HEK293 (cell line): ENCODE results near the gene PTGFRN.

Experiments used
- CTCF ChIA-PET: fragments of 350-600 bp; formaldehyde crosslinking; extraction: SDS; loops from one replicate; lab custom pipeline; 2021; ENCODE audit warnings: antibody characterized with exemption; lab: Yijun Ruan, JAX
- POLR2A ChIA-PET: fragments of 300-600 bp; formaldehyde crosslinking; extraction: SDS; loops from one replicate; lab custom pipeline; 2020; ENCODE audit warnings: antibody characterized with exemption, inconsistent platforms; lab: Yijun Ruan, JAX
- H3K27ac ChIP-seq: fragments of 200-500 bp; sonication (Bioruptor generic); 2 replicates; pipeline ENCODE4 v1.5.1; 2014; ENCODE audit warnings: low read depth, low read length, control low read depth, inconsistent platforms; ENCODE audit errors: extremely low read depth
- H3K36me3 ChIP-seq, 2 experiments: fragments of 200-500 bp in 1 of 2; sonication (Bioruptor generic) in 1 of 2; 1 replicate in 1 of 2; 2 replicates in 1 of 2; pipeline ENCODE4 v1.5.1; 2014 to 2017; ENCODE audit warnings: inconsistent platforms in 2 of 2, low read length in 2 of 2; ENCODE audit not compliant: control insufficient read depth in 2 of 2, insufficient read depth in 1 of 2
- H3K4me1 ChIP-seq: fragments of 200-500 bp; sonication (Bioruptor generic); 2 replicates; pipeline ENCODE4 v1.5.1; 2014; ENCODE audit warnings: mild to moderate bottlenecking, low read length, inconsistent platforms; ENCODE audit not compliant: control insufficient read depth, insufficient read depth
- H3K4me3 ChIP-seq: 2 replicates; pipeline ENCODE4 v1.5.1; 2011; ENCODE audit warnings: low read depth, mild to moderate bottlenecking, control low read depth, low read length, moderate library complexity
- H3K9me3 ChIP-seq: fragments of 200-500 bp; sonication (Bioruptor generic); 2 replicates; pipeline ENCODE4 v1.5.1; 2014; ENCODE audit warnings: low read depth, low read length, inconsistent platforms; ENCODE audit not compliant: control insufficient read depth, insufficient read depth
- BCL11A ChIP-seq: fragments of 450-650 bp; formaldehyde crosslinking; IDR thresholded peaks from 2 replicates; pipeline ENCODE4 v1.5.1; 2016; ENCODE audit warnings: low read depth, missing biosample characterization, missing genetic modification characterization
- EGR2 ChIP-seq: fragments of 450-650 bp; formaldehyde crosslinking; IDR thresholded peaks from 2 replicates; pipeline ENCODE4 v1.5.1; 2016; ENCODE audit warnings: low read depth, missing biosample characterization, missing genetic modification characterization
- GLIS2 ChIP-seq: fragments of 450-650 bp; formaldehyde crosslinking; IDR thresholded peaks from 2 replicates; pipeline ENCODE4 v1.5.1; 2016; ENCODE audit warnings: missing biosample characterization, missing genetic modification characterization
- KLF16 ChIP-seq: fragments of 450-650 bp; formaldehyde crosslinking; IDR thresholded peaks from 2 replicates; pipeline ENCODE4 v1.5.1; 2017; ENCODE audit warnings: missing biosample characterization, missing genetic modification characterization
- MEIS1 ChIP-seq: sonication (generic); formaldehyde crosslinking; IDR thresholded peaks from 2 replicates; pipeline ENCODE4 v1.8.1; 2022; ENCODE audit warnings: missing genetic modification reagents, mild to moderate bottlenecking, borderline replicate concordance
- MZF1 ChIP-seq: fragments of 450-650 bp; formaldehyde crosslinking; IDR thresholded peaks from 2 replicates; pipeline ENCODE4 v1.5.1; 2017; ENCODE audit warnings: missing biosample characterization, missing genetic modification characterization, borderline replicate concordance
- OVOL3 ChIP-seq: fragments of 450-650 bp; formaldehyde crosslinking; IDR thresholded peaks from 2 replicates; pipeline ENCODE4 v1.5.1; 2016; ENCODE audit warnings: missing biosample characterization, missing genetic modification characterization
- PRDM1 ChIP-seq: fragments of 450-650 bp; formaldehyde crosslinking; IDR thresholded peaks from 2 replicates; pipeline ENCODE4; 2016; ENCODE audit warnings: missing biosample characterization, missing genetic modification characterization
- REPIN1 ChIP-seq: fragments of 450-650 bp; formaldehyde crosslinking; IDR thresholded peaks from 2 replicates; pipeline ENCODE4 v1.5.1; 2017; ENCODE audit warnings: missing biosample characterization, missing genetic modification characterization, low read depth
- REST ChIP-seq: fragments of 450-650 bp; formaldehyde crosslinking; IDR thresholded peaks from 2 replicates; pipeline ENCODE4 v1.5.1; 2016; ENCODE audit warnings: missing biosample characterization, missing genetic modification characterization
- SCRT2 ChIP-seq: fragments of 450-650 bp; formaldehyde crosslinking; IDR thresholded peaks from 2 replicates; pipeline ENCODE4 v1.5.1; 2016; ENCODE audit warnings: missing biosample characterization, missing genetic modification characterization
- SP7 ChIP-seq: fragments of 450-650 bp; formaldehyde crosslinking; IDR thresholded peaks from 2 replicates; pipeline ENCODE4 v1.5.1; 2016; ENCODE audit warnings: missing biosample characterization, missing genetic modification characterization
- TCF7L2 ChIP-seq: IDR thresholded peaks from 2 replicates; pipeline ENCODE4 v1.6.1; 2011; ENCODE audit warnings: low read depth, mild to moderate bottlenecking, inconsistent platforms, low read length, moderate library complexity, borderline replicate concordance
- ZFP69B ChIP-seq: fragments of 450-650 bp; formaldehyde crosslinking; IDR thresholded peaks from 2 replicates; pipeline ENCODE4 v1.5.1; 2016; ENCODE audit warnings: missing biosample characterization, missing genetic modification characterization
- ZNF19 ChIP-seq: fragments of 450-650 bp; formaldehyde crosslinking; IDR thresholded peaks from 2 replicates; pipeline ENCODE4; 2016; ENCODE audit warnings: missing biosample characterization, missing genetic modification characterization, low read depth
- ZNF266 ChIP-seq: fragments of 450-650 bp; formaldehyde crosslinking; IDR thresholded peaks from 2 replicates; pipeline ENCODE4 v1.5.1; 2016; ENCODE audit warnings: missing biosample characterization, missing genetic modification characterization, low read depth
- ZNF394 ChIP-seq: fragments of 450-650 bp; formaldehyde crosslinking; IDR thresholded peaks from 2 replicates; pipeline ENCODE4 v1.5.1; 2016; ENCODE audit warnings: missing biosample characterization, missing genetic modification characterization, mild to moderate bottlenecking, moderate library complexity, borderline replicate concordance
- ZNF423 ChIP-seq: fragments of 450-650 bp; formaldehyde crosslinking; IDR thresholded peaks from 2 replicates; pipeline ENCODE4 v1.5.1; 2016; ENCODE audit warnings: missing biosample characterization, missing genetic modification characterization
- ZNF426 ChIP-seq: fragments of 450-650 bp; formaldehyde crosslinking; IDR thresholded peaks from 2 replicates; pipeline ENCODE4 v1.5.1; 2017; ENCODE audit warnings: missing biosample characterization, missing genetic modification characterization, mild to moderate bottlenecking, inconsistent platforms, moderate library complexity
- ZNF548 ChIP-seq: fragments of 450-650 bp; formaldehyde crosslinking; IDR thresholded peaks from 2 replicates; pipeline ENCODE4 v1.5.1; 2016; ENCODE audit warnings: missing biosample characterization, missing genetic modification characterization
- ZNF549 ChIP-seq: fragments of 450-650 bp; IDR thresholded peaks from 2 replicates; pipeline ENCODE4 v1.5.1; 2018; ENCODE audit warnings: missing biosample characterization, missing genetic modification characterization, mild to moderate bottlenecking, inconsistent platforms, moderate library complexity
- ZNF624 ChIP-seq: fragments of 450-650 bp; formaldehyde crosslinking; IDR thresholded peaks from 2 replicates; pipeline ENCODE4 v1.5.1; 2017; ENCODE audit warnings: missing biosample characterization, missing genetic modification characterization
- ZNF701 ChIP-seq: fragments of 450-650 bp; formaldehyde crosslinking; IDR thresholded peaks from 2 replicates; pipeline ENCODE4 v1.5.1; 2016; ENCODE audit warnings: missing biosample characterization, missing genetic modification characterization
- ZNF830 ChIP-seq: fragments of 450-650 bp; IDR thresholded peaks from 2 replicates; pipeline ENCODE4 v1.5.0; 2018; ENCODE audit warnings: missing biosample characterization, missing genetic modification characterization, low read depth, mild to moderate bottlenecking, moderate library complexity
- ZSCAN4 ChIP-seq: fragments of 450-650 bp; formaldehyde crosslinking; IDR thresholded peaks from 2 replicates; pipeline ENCODE4 v1.5.1; 2017; ENCODE audit warnings: missing biosample characterization, missing genetic modification characterization
- TF ChIP-seq, protein P1 (sequence below): fragments of 450-650 bp; formaldehyde crosslinking; IDR thresholded peaks from 2 replicates; pipeline ENCODE4 v1.5.1; 2016; ENCODE audit warnings: missing biosample characterization, missing genetic modification characterization
- TF ChIP-seq, protein P2 (sequence below): fragments of 450-650 bp; formaldehyde crosslinking; IDR thresholded peaks from 2 replicates; pipeline ENCODE4 v1.5.1; 2017; ENCODE audit warnings: missing biosample characterization, missing genetic modification characterization

PTGFRN gene

DNA sequence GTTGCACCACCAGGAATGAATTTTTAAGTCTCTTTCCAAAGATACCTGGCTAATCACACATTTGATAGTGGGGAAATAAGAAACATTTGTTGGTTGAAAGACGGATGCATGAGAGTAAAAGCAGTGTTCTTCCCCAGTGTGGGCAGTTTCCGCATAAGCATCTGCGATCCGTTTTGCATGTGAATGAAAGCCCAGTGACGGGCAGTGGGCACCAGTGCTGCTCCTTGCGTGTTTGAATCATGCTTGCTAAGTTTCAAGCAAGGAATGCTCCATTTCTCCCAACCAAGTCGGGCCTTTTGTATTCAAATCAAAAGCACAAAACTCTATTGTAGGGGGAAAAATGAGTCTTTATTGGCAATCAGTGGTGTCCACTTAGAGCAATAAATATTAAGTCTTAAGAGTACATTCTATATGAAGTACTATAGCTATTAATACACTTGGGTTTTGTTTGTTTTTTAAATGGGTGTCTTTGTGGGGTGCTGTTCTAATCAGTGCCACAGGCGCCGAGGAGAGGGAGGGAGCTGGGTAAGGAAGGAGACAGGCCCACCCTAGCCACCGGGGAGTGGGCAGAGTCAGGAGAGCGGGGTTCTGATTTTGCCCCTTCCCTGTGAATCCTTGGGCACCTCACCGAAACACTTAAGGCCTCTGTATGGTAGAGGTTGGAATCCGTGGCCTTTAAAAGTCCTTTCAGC is 750 bp upstream of the PTGFRN start:
- CTCF ChIA-PET, result interaction anchor here (0.6 kb wide), 1 partner anchor 9 kb away, joined by 3 read pairs; no protein-coding TSS in a partner anchor
- H3K4me1 ChIP-seq, result peaks cover 5% of the 10 kb centered on the region; the same call in 1 of the 2 replicates
- peak overlapping the region; percentile 85 for H3K4me3 ChIP-seq
- no peaks in the 10 kb centered on the region for H3K36me3 ChIP-seq
- TF ChIP-seq REST (tag by site-specific recombination) (no peak), BCL11A (tag by site-specific recombination) (no peak), ZNF701 (tag by site-specific recombination) (no peak), ZNF426 (tag by site-specific recombination) (no peak), MEIS1 (CRISPR knock-in tag) (no peak), REPIN1 (tag by site-specific recombination) (no peak), EGR2 (tag by site-specific recombination) (no peak), ZNF19 (no peak), ZNF394 (no peak), ZNF830 (no peak), ZNF624 (tag by site-specific recombination) (no peak), KLF16 (tag by site-specific recombination) (no peak)
- TF ChIP-seq, protein P1, sequence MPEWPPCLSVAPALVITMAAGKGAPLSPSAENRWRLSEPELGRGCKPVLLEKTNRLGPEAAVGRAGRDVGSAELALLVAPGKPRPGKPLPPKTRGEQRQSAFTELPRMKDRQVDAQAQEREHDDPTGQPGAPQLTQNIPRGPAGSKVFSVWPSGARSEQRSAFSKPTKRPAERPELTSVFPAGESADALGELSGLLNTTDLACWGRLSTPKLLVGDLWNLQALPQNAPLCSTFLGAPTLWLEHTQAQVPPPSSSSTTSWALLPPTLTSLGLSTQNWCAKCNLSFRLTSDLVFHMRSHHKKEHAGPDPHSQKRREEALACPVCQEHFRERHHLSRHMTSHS (tag by site-specific recombination), result no peak
- TF ChIP-seq, protein P2, sequence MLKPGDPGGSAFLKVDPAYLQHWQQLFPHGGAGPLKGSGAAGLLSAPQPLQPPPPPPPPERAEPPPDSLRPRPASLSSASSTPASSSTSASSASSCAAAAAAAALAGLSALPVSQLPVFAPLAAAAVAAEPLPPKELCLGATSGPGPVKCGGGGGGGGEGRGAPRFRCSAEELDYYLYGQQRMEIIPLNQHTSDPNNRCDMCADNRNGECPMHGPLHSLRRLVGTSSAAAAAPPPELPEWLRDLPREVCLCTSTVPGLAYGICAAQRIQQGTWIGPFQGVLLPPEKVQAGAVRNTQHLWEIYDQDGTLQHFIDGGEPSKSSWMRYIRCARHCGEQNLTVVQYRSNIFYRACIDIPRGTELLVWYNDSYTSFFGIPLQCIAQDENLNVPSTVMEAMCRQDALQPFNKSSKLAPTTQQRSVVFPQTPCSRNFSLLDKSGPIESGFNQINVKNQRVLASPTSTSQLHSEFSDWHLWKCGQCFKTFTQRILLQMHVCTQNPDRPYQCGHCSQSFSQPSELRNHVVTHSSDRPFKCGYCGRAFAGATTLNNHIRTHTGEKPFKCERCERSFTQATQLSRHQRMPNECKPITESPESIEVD (tag by site-specific recombination), result no peak
- TF ChIP-seq, all 188 proteins: peak for 0
- Histone ChIP-seq H3K9me3 (no peaks in the 10 kb centered on the region), H3K27ac (peak overlapping the region; percentile 77; the same call in 1 of the 2 replicates)
- POLR2A ChIA-PET, result interaction anchor here (1.2 to 2.9 kb wide), 2 partner anchors 30 to 151 kb away, joined by 3 to 15 read pairs; partner anchors contain the start of gene TTF2

DNA sequence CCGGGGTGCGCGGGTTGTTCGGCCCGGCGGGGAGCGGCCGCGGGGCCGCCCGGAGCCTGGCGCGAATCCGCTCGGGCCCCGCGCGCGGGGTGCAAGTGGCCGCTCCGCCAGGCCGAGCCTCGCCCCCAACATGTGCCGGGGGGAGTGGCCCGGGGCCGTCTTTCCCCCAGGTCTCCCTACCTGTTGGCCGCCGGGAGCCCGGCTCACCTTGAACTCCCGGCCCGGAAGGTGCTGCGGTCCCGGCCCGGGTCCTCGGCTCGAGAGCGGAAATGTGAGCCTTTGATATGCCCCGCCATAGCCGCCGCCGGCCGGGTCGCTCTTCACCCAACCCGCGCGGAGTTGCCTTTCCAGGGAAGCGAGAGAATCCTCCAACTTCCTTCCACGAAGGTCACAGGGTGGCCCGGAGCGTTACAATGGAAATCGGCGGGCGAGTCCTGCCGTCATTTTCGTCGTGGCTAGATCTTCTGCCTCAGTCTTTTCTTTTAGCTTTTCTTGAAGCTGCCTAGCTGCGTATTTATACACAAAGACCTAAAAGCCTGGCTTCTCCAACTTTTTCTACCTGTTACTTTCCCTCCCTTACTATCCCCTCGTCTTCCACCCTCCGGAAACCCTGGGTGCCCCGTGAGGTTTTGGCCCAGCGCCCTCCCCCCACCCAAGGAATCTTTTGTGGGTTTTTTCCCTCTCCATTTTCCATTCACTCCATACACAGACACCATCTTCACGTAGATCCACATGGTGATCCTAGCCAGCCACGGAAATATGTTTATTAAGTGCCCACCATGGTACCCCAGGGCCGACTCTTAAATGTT is 867 bp downstream of the PTGFRN start:
- no peaks in the 10 kb centered on the region for H3K36me3 ChIP-seq
- POLR2A ChIA-PET, result interaction anchor here (0.9 to 2.9 kb wide), 3 partner anchors 21 to 150 kb away, joined by 3 to 15 read pairs (median 4); partner anchors contain the start of gene TTF2
- peaks cover 5% of the 10 kb centered on the region; the same call in 1 of the 2 replicates for H3K4me1 ChIP-seq
- H3K9me3 ChIP-seq, result no peaks in the 10 kb centered on the region
- H3K4me3 ChIP-seq, result peak overlapping the region; percentile 85
- CTCF ChIA-PET, result interaction anchor here (0.8 to 1.1 kb wide), 4 partner anchors 10 to 219 kb away, joined by 3 to 4 read pairs (median 3); no protein-coding TSS in a partner anchor
- H3K27ac ChIP-seq, result peak overlapping the region; percentile 77; the same call in 1 of the 2 replicates
- TF ChIP-seq ZNF548 (no peak), ZNF266 (no peak), SP7 (tag by site-specific recombination) (peak; percentile 22; the same call in 1 of the 2 replicates), ZNF830 (no peak), ZFP69B (tag by site-specific recombination) (no peak), OVOL3 (tag by site-specific recombination) (no peak), SCRT2 (tag by site-specific recombination) (peak; percentile 80), PRDM1 (tag by site-specific recombination) (peak; percentile 78), MZF1 (tag by site-specific recombination) (no peak), ZNF549 (tag by site-specific recombination) (no peak), ZNF423 (tag by site-specific recombination) (no peak), TCF7L2 (peak; percentile 76; the same call in 1 of the 2 replicates), GLIS2 (tag by site-specific recombination) (no peak), ZSCAN4 (tag by site-specific recombination) (no peak)
